Esophagus (tissue), 2 donors: ENCODE results near the gene PPP1R7. TPM values are rescaled to one million over a fixed set of nuclear protein-coding genes. Genes with fewer than 3 reads are reported as not detected.
A peak's percentile ranks its signal among the peaks of the same experiment; 100 is the strongest.

Experiments used
- H3K27ac ChIP-seq, 2 donors: one replicate each; pipeline ENCODE4 v1.5.1; 2013; ENCODE audit warnings: low read depth in 2 of 2, mild to moderate bottlenecking in 2 of 2, inconsistent platforms in 1 of 2, low read length in 1 of 2, moderate library complexity in 1 of 2
- H3K27me3 ChIP-seq, 2 donors: one replicate each; pipeline ENCODE4 v1.6.1; 2013; ENCODE audit warnings: low read length in 2 of 2, control low read depth in 1 of 2, mild to moderate bottlenecking in 1 of 2; ENCODE audit not compliant: insufficient read depth in 2 of 2, control insufficient read depth in 1 of 2
- H3K36me3 ChIP-seq, 2 donors: one replicate each; pipeline ENCODE4 v1.6.1; 2013; ENCODE audit warnings: low read length in 1 of 2; ENCODE audit not compliant: control insufficient read depth in 2 of 2, insufficient read depth in 2 of 2
- H3K4me1 ChIP-seq, 2 donors: one replicate each; pipeline ENCODE4 v1.6.1; 2013; ENCODE audit warnings: low read length in 1 of 2; ENCODE audit not compliant: control insufficient read depth in 2 of 2, insufficient read depth in 2 of 2
- H3K4me3 ChIP-seq, 2 donors: one replicate each; pipeline ENCODE4 v1.5.1; 2013; ENCODE audit warnings: low read length in 2 of 2, mild to moderate bottlenecking in 2 of 2, low read depth in 1 of 2, moderate library complexity in 1 of 2
- H3K9me3 ChIP-seq, 2 donors: one replicate each; pipeline ENCODE4 v1.6.1; 2013; ENCODE audit warnings: mild to moderate bottlenecking in 2 of 2, low read depth in 1 of 2, low read length in 1 of 2, moderate library complexity in 1 of 2; ENCODE audit not compliant: control insufficient read depth in 2 of 2, insufficient read depth in 1 of 2
- WGBS, 2 donors: extraction: QIAGEN DNeasy Blood & Tissue Kit; methylation state at CpG; one replicate each; pipeline ENCODE4 v1.1.7; 2013; 5-methylcytosine and 5-hydroxymethylcytosine counted together
- polyA plus RNA-seq, 2 donors: library from polyadenylated mRNA; stranded (reverse); fragments of 200-250 nt; gene quantifications; one replicate each; pipeline ENCODE4 v1.2.3, GENCODE V29; 2013
- donor health status: healthy with polysubstance abuse.
- donor health status: Bipolar disorder and iron deficiency.

PPP1R7 gene
- polyA plus RNA-seq, 2 donors = 74.3 to 78.2 TPM

DNA sequence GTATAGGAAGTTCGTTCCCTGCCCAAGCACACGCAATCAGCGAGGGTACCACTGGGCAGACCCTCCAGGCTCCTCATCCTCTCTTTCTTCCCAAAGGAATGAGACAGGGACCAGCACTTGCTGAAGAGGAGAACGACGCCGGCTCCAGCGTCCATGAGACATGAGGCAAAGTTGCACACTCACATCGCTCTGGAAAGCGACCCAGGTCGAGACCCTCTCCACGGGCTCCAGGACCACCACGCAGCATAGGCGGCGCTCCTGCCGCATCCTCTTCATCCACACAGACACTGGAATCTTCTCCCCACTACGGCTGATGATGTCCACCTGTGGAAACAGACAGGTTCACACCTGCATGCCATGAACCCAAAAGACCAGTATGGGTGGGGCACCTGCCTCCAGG is 11.8 kb upstream of the PPP1R7 start:
- Histone ChIP-seq H3K4me3 (no peak overlapping the region), H3K9me3 (no peaks in the 10 kb centered on the region), H3K27me3 (no peaks in the 10 kb centered on the region), H3K4me1 (no peaks in the 10 kb centered on the region), H3K36me3 (peaks cover 6 to 18% of the 10 kb centered on the region in 2 donors), H3K27ac (no peak overlapping the region)
- WGBS, 2 donors = 93 to 96% methylated on average over 16 of the region's 16 CpGs

GRCh38 chr2:241139531-241140444 is 10.5 kb upstream of the PPP1R7 start:
- Histone ChIP-seq H3K27me3 (no peaks in the 10 kb centered on the region), H3K4me3 (no peak overlapping the region), H3K27ac (no peak overlapping the region), H3K9me3 (no peaks in the 10 kb centered on the region), H3K36me3 (peaks cover 6 to 18% of the 10 kb centered on the region in 2 donors), H3K4me1 (no peaks in the 10 kb centered on the region)
- WGBS, 2 donors = 96% methylated on average over 24 of the region's 24 CpGs

- WGBS, 2 donors = 93 to 95% methylated on average over 10 of the region's 10 CpGs
- Histone ChIP-seq H3K9me3 (no peaks in the 10 kb centered on the region), H3K4me3 (no peak overlapping the region), H3K27me3 (no peaks in the 10 kb centered on the region), H3K36me3 (peaks cover 6 to 18% of the 10 kb centered on the region in 2 donors), H3K27ac (no peak overlapping the region), H3K4me1 (no peaks in the 10 kb centered on the region)
These were observed 9.8 kb upstream of the PPP1R7 start for GRCh38 chr2:241140445-241140840.

DNA sequence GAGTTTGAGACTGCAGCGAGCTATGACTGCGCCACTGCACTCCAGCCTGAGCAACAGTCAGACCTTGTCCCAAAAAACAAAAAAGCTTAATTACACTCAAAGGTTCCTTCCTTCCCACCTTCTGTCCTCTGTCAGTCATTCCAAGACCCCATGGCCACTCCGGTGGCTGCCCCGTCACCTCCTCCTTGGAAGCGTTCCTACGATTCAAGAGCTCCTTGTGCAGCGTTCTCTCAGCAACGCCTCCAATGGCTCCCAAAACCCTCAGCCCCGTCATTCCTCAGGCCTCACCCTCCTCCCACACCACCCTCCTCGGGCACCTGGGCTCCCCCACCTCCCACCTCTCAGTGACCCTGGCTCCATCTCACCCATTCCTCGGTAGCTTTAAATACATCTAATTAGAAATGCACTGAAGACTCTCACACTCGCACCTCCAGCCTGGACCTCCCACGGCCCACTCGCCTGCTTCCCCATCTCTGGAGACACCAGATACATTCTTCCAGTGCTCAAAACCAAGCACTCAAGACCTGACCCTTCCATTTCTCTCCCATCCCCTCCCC is 9.0 kb upstream of the PPP1R7 start:
- Histone ChIP-seq H3K4me1 (no peaks in the 10 kb centered on the region), H3K27ac (no peak overlapping the region), H3K4me3 (no peak overlapping the region), H3K27me3 (no peaks in the 10 kb centered on the region), H3K9me3 (no peaks in the 10 kb centered on the region), H3K36me3 (peaks cover 6 to 18% of the 10 kb centered on the region in 2 donors)
- 95 to 98% methylated on average over 14 of the region's 14 CpGs for WGBS, 2 donors

DNA sequence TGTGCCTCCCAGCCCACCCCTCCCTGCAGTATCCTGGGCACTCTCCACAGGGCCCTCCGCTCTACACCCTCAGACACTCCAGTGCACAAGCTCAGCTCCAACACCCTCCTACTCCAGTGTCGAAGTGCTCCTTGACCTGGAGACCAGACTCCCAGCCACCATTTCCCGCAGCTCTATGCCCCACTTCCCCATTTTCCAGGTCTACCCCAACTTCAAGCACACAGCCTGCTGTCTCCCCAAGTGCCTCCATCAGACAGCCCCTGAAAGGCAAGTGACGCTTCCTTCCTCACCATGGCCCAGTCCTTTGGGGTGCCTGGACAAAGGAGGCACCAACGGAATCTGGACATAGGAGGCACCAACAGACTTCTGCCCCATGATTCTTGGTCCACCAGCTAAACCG is 8.2 kb upstream of the PPP1R7 start:
- Histone ChIP-seq H3K27me3 (no peaks in the 10 kb centered on the region), H3K36me3 (peaks cover 6 to 12% of the 10 kb centered on the region in 2 donors), H3K4me1 (no peaks in the 10 kb centered on the region), H3K4me3 (no peak overlapping the region), H3K27ac (no peak overlapping the region), H3K9me3 (no peaks in the 10 kb centered on the region)
- 94 to 97% methylated on average over 6 of the region's 6 CpGs for WGBS, 2 donors

DNA sequence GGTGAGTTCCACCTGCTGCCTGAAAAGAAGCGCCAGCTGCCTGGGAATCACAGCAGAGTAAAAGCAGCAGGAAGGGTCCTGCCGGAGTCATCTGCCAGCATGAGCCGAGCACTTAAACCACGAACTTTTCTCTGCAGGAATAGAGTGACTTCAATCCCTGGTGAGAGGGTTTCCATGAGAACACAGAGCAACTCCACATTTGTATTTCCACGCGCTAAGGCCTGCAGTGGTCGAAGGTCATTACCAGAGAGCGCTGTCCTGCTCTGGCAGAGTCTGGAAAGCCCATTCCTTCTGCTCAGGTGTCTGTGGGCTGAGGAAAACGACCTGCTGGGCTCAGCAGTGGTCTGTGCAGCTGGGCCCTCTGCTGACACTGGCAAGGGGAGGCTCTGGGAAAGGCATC is 7.7 kb upstream of the PPP1R7 start:
- no peaks in the 10 kb centered on the region for H3K4me1 ChIP-seq
- WGBS, 2 donors = 76 to 92% methylated on average over 9 of the region's 9 CpGs
- H3K9me3 ChIP-seq = no peaks in the 10 kb centered on the region
- no peak overlapping the region for H3K27ac ChIP-seq
- H3K27me3 ChIP-seq = no peaks in the 10 kb centered on the region
- H3K36me3 ChIP-seq = peaks cover 4 to 11% of the 10 kb centered on the region in 2 donors
- H3K4me3 ChIP-seq = no peak overlapping the region

DNA sequence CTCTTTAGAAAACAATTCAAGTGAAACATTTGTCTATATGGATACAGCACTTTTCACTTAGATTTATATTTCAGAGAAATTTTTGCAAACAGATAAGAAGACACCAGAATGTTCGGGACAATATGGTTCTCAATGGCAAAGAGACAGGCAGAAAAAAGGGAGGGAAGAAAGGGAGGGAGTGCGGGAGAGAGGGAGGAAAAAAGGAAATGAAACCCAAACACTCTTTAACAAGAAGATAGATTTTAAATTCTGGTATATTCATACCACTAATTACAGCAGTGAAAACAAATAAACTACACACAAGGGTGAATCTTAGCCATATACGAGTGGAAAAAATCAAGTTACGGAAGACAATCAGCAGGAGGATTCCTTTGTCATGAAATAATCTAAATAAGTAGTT is 4.0 kb upstream of the PPP1R7 start:
- H3K36me3 ChIP-seq = no peaks in the 10 kb centered on the region
- WGBS, 2 donors = 76 to 80% methylated on average over 4 of the region's 4 CpGs
- peaks cover 0 to 6% of the 10 kb centered on the region in 2 donors for H3K4me1 ChIP-seq
- no peaks in the 10 kb centered on the region for H3K27me3 ChIP-seq
- no peaks in the 10 kb centered on the region for H3K9me3 ChIP-seq
- no peak overlapping the region for H3K4me3 ChIP-seq
- H3K27ac ChIP-seq = no peak overlapping the region

DNA sequence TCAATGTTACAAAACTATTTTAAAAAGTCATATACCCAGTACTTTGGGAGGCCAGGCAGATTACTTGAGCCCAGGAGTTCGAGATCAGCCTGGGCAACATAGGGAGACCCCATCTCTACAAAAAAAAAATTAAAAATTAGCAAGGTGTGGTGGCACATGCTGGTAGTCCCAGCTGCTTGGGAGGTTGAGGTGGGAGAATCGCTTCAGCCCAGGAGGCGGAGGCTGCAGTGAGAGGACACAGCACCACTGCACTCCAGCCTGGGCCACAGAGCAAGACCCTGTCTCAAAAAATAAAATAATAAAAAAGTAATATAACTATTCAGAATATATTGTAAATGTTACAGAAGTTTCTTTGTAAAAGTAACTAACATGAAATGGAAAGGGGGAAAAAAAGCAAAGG is 2.9 kb upstream of the PPP1R7 start:
- Histone ChIP-seq H3K4me1 (peaks cover 0 to 9% of the 10 kb centered on the region in 2 donors), H3K4me3 (no peak overlapping the region), H3K27ac (no peak overlapping the region), H3K27me3 (no peaks in the 10 kb centered on the region), H3K9me3 (no peaks in the 10 kb centered on the region), H3K36me3 (no peaks in the 10 kb centered on the region)
- 97 to 98% methylated on average over 3 of the region's 3 CpGs for WGBS, 2 donors

- Histone ChIP-seq H3K4me3 (peak overlapping the region in 1 of 2 donors; percentile 74), H3K27me3 (no peaks in the 10 kb centered on the region), H3K9me3 (no peaks in the 10 kb centered on the region), H3K4me1 (peaks cover 0 to 9% of the 10 kb centered on the region in 2 donors), H3K36me3 (peaks cover 0 to 2% of the 10 kb centered on the region in 2 donors), H3K27ac (no peak overlapping the region)
- 84 to 90% methylated on average over 4 of the region's 4 CpGs for WGBS, 2 donors
These were observed 2.0 kb upstream of the PPP1R7 start for GRCh38 chr2:241148239-241148638.
